Hepatocyte (in vitro differentiated cells): ENCODE data around the gene BCAS3. TPM values are rescaled to one million over a fixed set of nuclear protein-coding genes. Genes with fewer than 3 reads are reported as not detected.
A peak's percentile ranks its signal among the peaks of the same experiment; 100 is the strongest.

Source experiments
- DNase-seq: peaks from one replicate; pipeline ENCODE4 v3.0.0-alpha.2; 2016; ENCODE audit warnings: low spot score
- H2AFZ ChIP-seq: fragments of 200-600 bp; sonication (generic); 2 replicates; pipeline ENCODE4 v1.6.0; 2016; ENCODE audit warnings: antibody characterized with exemption, mild to moderate bottlenecking
- H3K27ac ChIP-seq: fragments of 200-600 bp; sonication (generic); 2 replicates; pipeline ENCODE4 v1.5.1; 2016; ENCODE audit warnings: mild to moderate bottlenecking
- H3K27me3 ChIP-seq: fragments of 200-600 bp; sonication (generic); 2 replicates; pipeline ENCODE4 v1.6.1; 2016
- H3K36me3 ChIP-seq: fragments of 200-600 bp; sonication (generic); replicated peaks from 2 replicates; pipeline ENCODE4 v1.5.1; 2016; ENCODE audit warnings: low read depth; ENCODE audit not compliant: insufficient read depth
- H3K4me1 ChIP-seq: fragments of 200-600 bp; sonication (generic); 2 replicates; pipeline ENCODE4 v1.5.1; 2016; ENCODE audit warnings: mild to moderate bottlenecking, moderate library complexity; ENCODE audit not compliant: insufficient read depth
- H3K4me2 ChIP-seq: fragments of 200-600 bp; sonication (generic); 2 replicates; pipeline ENCODE4 v1.6.0; 2016
- H3K4me3 ChIP-seq: fragments of 200-600 bp; sonication (generic); 2 replicates; pipeline ENCODE4 v1.5.1; 2016; ENCODE audit warnings: mild to moderate bottlenecking
- H3K79me2 ChIP-seq: fragments of 200-600 bp; sonication (generic); 2 replicates; pipeline ENCODE4 v1.6.0; 2017; ENCODE audit warnings: mild to moderate bottlenecking
- H3K9me2 ChIP-seq: fragments of 200-600 bp; sonication (generic); replicated peaks from 2 replicates; pipeline ENCODE4 v1.6.0; 2017; ENCODE audit warnings: mild to moderate bottlenecking; ENCODE audit not compliant: insufficient read depth
- H3K9me3 ChIP-seq: fragments of 200-600 bp; sonication (generic); 2 replicates; pipeline ENCODE4 v1.5.1; 2016; ENCODE audit warnings: low read depth, mild to moderate bottlenecking
- H4K20me1 ChIP-seq: fragments of 200-600 bp; sonication (generic); 2 replicates; pipeline ENCODE4 v1.6.0; 2016; ENCODE audit warnings: mild to moderate bottlenecking; ENCODE audit not compliant: insufficient read depth, poor library complexity, severe bottlenecking
- CTCF ChIP-seq: fragments of 200-600 bp; sonication (generic); IDR thresholded peaks from 2 replicates; pipeline ENCODE4 v1.5.1; 2016; ENCODE audit warnings: antibody characterized with exemption, mild to moderate bottlenecking; ENCODE audit not compliant: poor library complexity
- EZH2 ChIP-seq: fragments of 200-600 bp; sonication (generic); IDR thresholded peaks from 2 replicates; pipeline ENCODE4 v1.6.1; 2016; ENCODE audit warnings: antibody characterized with exemption, mild to moderate bottlenecking, borderline replicate concordance
- EZH2phosphoT487 ChIP-seq: fragments of 200-600 bp; sonication (generic); IDR thresholded peaks from one replicate; pipeline ENCODE4 v1.6.1; 2018; ENCODE audit warnings: antibody characterized with exemption, mild to moderate bottlenecking, low read depth, moderate library complexity; ENCODE audit not compliant: unreplicated experiment, severe bottlenecking
- WGBS: methylation state at CpG from one replicate; pipeline ENCODE4 v1.1.6; 2016; ENCODE audit warnings: low lambda C conversion rate; ENCODE audit errors: missing lambda C conversion rate; 5-methylcytosine and 5-hydroxymethylcytosine counted together
- polyA plus RNA-seq: library from polyadenylated mRNA; unstranded; fragments of >200 nt; fragmentation: Nextera tagmentation; extraction: Ambion mirVana; gene quantifications from 2 replicates; pipeline ENCODE4 v1.2.1, GENCODE V29; 2016
- total RNA-seq: library from RNA; depleted of rRNA; stranded (reverse); fragments of >200 nt; gene quantifications from 2 replicates; pipeline ENCODE4 v1.2.3, GENCODE V29; 2014

BCAS3 gene
- total and polyA plus RNA-seq, 2 experiments from 2014 or later = 16.5 to 58.8 TPM

GRCh38 chr17:60939318-60939717 is 261.7 kb downstream of the BCAS3 start:
- no peak for DNase-seq
- H3K4me2 ChIP-seq = no peak overlapping the region
- no peak overlapping the region for H3K27ac ChIP-seq
- H3K9me2 ChIP-seq = no peaks in the 10 kb centered on the region
- H3K36me3 ChIP-seq = no peaks in the 10 kb centered on the region
- no peak for TF ChIP-seq EZH2phosphoT487
- TF ChIP-seq CTCF = no peak
- no peak for TF ChIP-seq EZH2
- no peaks in the 10 kb centered on the region for H3K4me1 ChIP-seq
- H3K4me3 ChIP-seq = no peak overlapping the region
- no peaks in the 10 kb centered on the region for H3K9me3 ChIP-seq
- H2AFZ ChIP-seq = no peak overlapping the region
- 95% methylated on average over 2 of the region's 2 CpGs for WGBS
- no peaks in the 10 kb centered on the region for H3K27me3 ChIP-seq
- no peaks in the 10 kb centered on the region for H4K20me1 ChIP-seq
- H3K79me2 ChIP-seq = no peaks in the 10 kb centered on the region

- Histone ChIP-seq H3K27me3 (no peaks in the 10 kb centered on the region), H2AFZ (peak overlapping the region; percentile 19), H3K27ac (peak overlapping the region; percentile 22), H3K9me3 (no peaks in the 10 kb centered on the region), H3K4me3 (no peak overlapping the region), H3K36me3 (no peaks in the 10 kb centered on the region), H3K4me2 (no peak overlapping the region), H3K79me2 (no peaks in the 10 kb centered on the region), H3K9me2 (no peaks in the 10 kb centered on the region), H3K4me1 (no peaks in the 10 kb centered on the region), H4K20me1 (no peaks in the 10 kb centered on the region)
- TF ChIP-seq EZH2phosphoT487 (no peak), EZH2 (no peak), CTCF (no peak)
- peak; percentile 49 for DNase-seq
- WGBS = 52% methylated on average over 5 of the region's 5 CpGs
These were observed 263.4 kb downstream of the BCAS3 start for GRCh38 chr17:60941028-60941427.

- peak overlapping the region; percentile 22 for H3K27ac ChIP-seq
- H3K27me3 ChIP-seq = no peaks in the 10 kb centered on the region
- H3K4me1 ChIP-seq = no peaks in the 10 kb centered on the region
- no peak overlapping the region for H3K4me2 ChIP-seq
- H3K9me3 ChIP-seq = no peaks in the 10 kb centered on the region
- no peak for TF ChIP-seq CTCF
- TF ChIP-seq EZH2 = no peak
- no peak for TF ChIP-seq EZH2phosphoT487
- no peak for DNase-seq
- H4K20me1 ChIP-seq = no peaks in the 10 kb centered on the region
- H3K9me2 ChIP-seq = no peaks in the 10 kb centered on the region
- 86% methylated on average over 2 of the region's 2 CpGs for WGBS
- no peak overlapping the region for H2AFZ ChIP-seq
- no peaks in the 10 kb centered on the region for H3K36me3 ChIP-seq
- H3K4me3 ChIP-seq = no peak overlapping the region
- no peaks in the 10 kb centered on the region for H3K79me2 ChIP-seq
These were observed 263.9 kb downstream of the BCAS3 start for GRCh38 chr17:60941571-60941970.

- Histone ChIP-seq H4K20me1 (no peaks in the 10 kb centered on the region), H3K4me3 (no peak overlapping the region), H3K79me2 (no peaks in the 10 kb centered on the region), H3K9me2 (no peaks in the 10 kb centered on the region), H3K27me3 (no peaks in the 10 kb centered on the region), H2AFZ (no peak overlapping the region), H3K36me3 (no peaks in the 10 kb centered on the region), H3K4me1 (no peaks in the 10 kb centered on the region), H3K27ac (no peak overlapping the region), H3K4me2 (no peak overlapping the region), H3K9me3 (no peaks in the 10 kb centered on the region)
- WGBS = 100% methylated on average over 3 of the region's 3 CpGs
- DNase-seq = no peak
- TF ChIP-seq CTCF (no peak), EZH2 (no peak), EZH2phosphoT487 (no peak)
These were observed 267.1 kb downstream of the BCAS3 start for GRCh38 chr17:60944751-60945150.
